Mucosa of descending colon (tissue), 3 donors: ENCODE measurements around the gene NELL1. TPM values are rescaled to one million over a fixed set of nuclear protein-coding genes. Genes with fewer than 3 reads are reported as not detected.

ENCODE experiments used
- ATAC-seq: fragments of 200-7000 bp; cut with Tn5 transposase; one replicate; pipeline ENCODE4 v1.9.1; 2020; ENCODE audit warnings: mild to moderate bottlenecking, moderate library complexity
- DNase-seq, 3 donors: peaks; one replicate each; pipeline ENCODE4 v3.0.0-alpha.2; 2020
- H3K36me3 ChIP-seq: fragments of 200-600 bp; one replicate; pipeline ENCODE4 v1.8.0; 2021; ENCODE audit warnings: low read depth, mild to moderate bottlenecking
- H3K4me1 ChIP-seq: fragments of 200-600 bp; one replicate; pipeline ENCODE4 v1.8.0; 2021; ENCODE audit warnings: low read depth, mild to moderate bottlenecking
- H3K4me3 ChIP-seq: fragments of 200-600 bp; one replicate; pipeline ENCODE4 v1.8.0; 2021; ENCODE audit warnings: mild to moderate bottlenecking
- H3K9me3 ChIP-seq: fragments of 200-600 bp; one replicate; pipeline ENCODE4 v1.8.0; 2021; ENCODE audit warnings: mild to moderate bottlenecking
- CTCF ChIP-seq: fragments of 200-600 bp; IDR thresholded peaks from one replicate; pipeline ENCODE4 v1.8.0; 2022; ENCODE audit warnings: antibody characterized with exemption, mild to moderate bottlenecking
- intact Hi-C, 2 donors: fragments of 100-400 bp; cut with DNase I in 1 of 2; cut with micrococcal nuclease in 1 of 2; formaldehyde crosslinking; loops; one replicate each; pipeline versions ENCODE4 v1.11.0 to v1.11.1; 2022; cut with DNase I, micrococcal nuclease
- total RNA-seq, 3 donors: library from RNA; stranded (reverse); fragmentation: NEBNext Ultra II Directional in 2 of 3; extraction: Animal tissue kit (Norgen Biotek cat#: 25700) in 2 of 3; gene quantifications; one replicate each; pipeline versions ENCODE4 v1.2.1 to v1.2.4, GENCODE V29; 2021 to 2023
- donor health status: DM: no; HTN: no; CAD: no; lungs with moderate emphysema.
- donor health status: DM: no; HTN: no; CAD: no.
- donor health status: DM: no; HTN: yes; CAD: no.

Gene NELL1
- total RNA-seq, 3 donors from 2014 or later = 0.20 to 0.73 (median 0.31) TPM

GRCh38 chr11:21068886-21069285 is 399.5 kb downstream of the NELL1 start:
- ATAC-seq (no peak), DNase-seq (no peak)
- Histone ChIP-seq H3K9me3 (peaks cover 11% of the 10 kb centered on the region), H3K4me1 (no peaks in the 10 kb centered on the region), H3K36me3 (no peaks in the 10 kb centered on the region), H3K4me3 (no peak overlapping the region)
- TF ChIP-seq CTCF = no peak
- intact Hi-C loops = no loop called here

GRCh38 chr11:21069909-21070308 is 400.5 kb downstream of the NELL1 start:
- H3K9me3 ChIP-seq = peaks cover 7% of the 10 kb centered on the region
- no peak overlapping the region for H3K4me3 ChIP-seq
- ATAC-seq = no peak
- no peaks in the 10 kb centered on the region for H3K36me3 ChIP-seq
- no peak for DNase-seq
- intact Hi-C loops = no loop called here
- H3K4me1 ChIP-seq = no peaks in the 10 kb centered on the region
- TF ChIP-seq CTCF = no peak

GRCh38 chr11:21072558-21072957 is 403.2 kb downstream of the NELL1 start:
- intact Hi-C loops = no loop called here
- Histone ChIP-seq H3K4me1 (no peaks in the 10 kb centered on the region), H3K4me3 (no peak overlapping the region), H3K36me3 (no peaks in the 10 kb centered on the region), H3K9me3 (peaks cover 8% of the 10 kb centered on the region)
- DNase-seq (no peak), ATAC-seq (no peak)
- no peak for TF ChIP-seq CTCF

- no peaks in the 10 kb centered on the region for H3K36me3 ChIP-seq
- no peak for TF ChIP-seq CTCF
- H3K9me3 ChIP-seq = peaks cover 28% of the 10 kb centered on the region
- DNase-seq = no peak
- no peak overlapping the region for H3K4me3 ChIP-seq
- intact Hi-C loops = no loop called here
- no peaks in the 10 kb centered on the region for H3K4me1 ChIP-seq
- ATAC-seq = no peak
Observed at GRCh38 chr11:21082853-21083252, 413.5 kb downstream of the NELL1 start.

GRCh38 chr11:21088930-21089329 is 419.5 kb downstream of the NELL1 start:
- intact Hi-C loops = no loop called here
- H3K36me3 ChIP-seq = no peaks in the 10 kb centered on the region
- H3K4me3 ChIP-seq = no peak overlapping the region
- H3K4me1 ChIP-seq = no peaks in the 10 kb centered on the region
- no peak for TF ChIP-seq CTCF
- ATAC-seq = no peak
- H3K9me3 ChIP-seq = peaks cover 41% of the 10 kb centered on the region
- no peak for DNase-seq

- TF ChIP-seq CTCF = no peak
- ATAC-seq = no peak
Observed at GRCh38 chr11:21104641-21105040, 435.3 kb downstream of the NELL1 start.

More at GRCh38 chr11:21104641-21105040, 435.3 kb downstream of the NELL1 start:
- Histone ChIP-seq H3K4me3 (no peak overlapping the region), H3K4me1 (no peaks in the 10 kb centered on the region), H3K9me3 (peaks cover 29% of the 10 kb centered on the region), H3K36me3 (no peaks in the 10 kb centered on the region)
- no peak for DNase-seq
- intact Hi-C loops = no loop called here
